ENCODE results near the gene PNKD.
"Not testable (repeated sequence)": the region's sequence is repeated elsewhere in the genome, so short reads cannot be mapped to it uniquely, and the experiment has no call there.

The PNKD gene

DNA sequence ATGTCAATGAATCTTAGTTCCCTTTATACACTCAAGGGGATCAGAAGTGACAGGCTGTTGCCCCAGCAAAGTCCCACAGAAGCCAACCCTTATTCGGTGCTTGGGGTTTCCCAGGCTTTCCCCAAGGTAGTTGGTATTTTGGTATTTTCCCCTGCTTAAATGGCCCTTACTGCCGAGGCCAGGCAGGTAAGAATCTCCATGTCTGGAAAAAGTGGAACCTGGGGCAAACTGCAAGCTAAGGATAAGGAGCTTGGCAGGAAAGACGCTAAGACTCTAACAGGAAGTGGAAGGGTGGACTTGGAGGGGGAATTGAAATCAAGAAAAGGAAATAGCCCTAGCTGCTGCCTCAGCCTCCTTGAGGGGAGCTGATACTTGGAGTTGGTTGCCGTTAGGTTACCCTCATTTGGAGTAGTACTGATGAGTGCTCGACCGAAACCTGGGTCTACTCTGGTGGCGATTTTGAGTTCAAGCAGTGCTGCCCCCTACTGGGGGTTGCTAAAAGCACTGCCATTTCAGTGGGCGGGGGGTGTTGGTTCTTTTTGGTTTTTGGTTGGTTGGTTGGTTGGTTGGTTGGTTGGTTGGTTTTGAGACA is 12.8 kb upstream of the PNKD start:
- DNase-seq = no peak

DNA sequence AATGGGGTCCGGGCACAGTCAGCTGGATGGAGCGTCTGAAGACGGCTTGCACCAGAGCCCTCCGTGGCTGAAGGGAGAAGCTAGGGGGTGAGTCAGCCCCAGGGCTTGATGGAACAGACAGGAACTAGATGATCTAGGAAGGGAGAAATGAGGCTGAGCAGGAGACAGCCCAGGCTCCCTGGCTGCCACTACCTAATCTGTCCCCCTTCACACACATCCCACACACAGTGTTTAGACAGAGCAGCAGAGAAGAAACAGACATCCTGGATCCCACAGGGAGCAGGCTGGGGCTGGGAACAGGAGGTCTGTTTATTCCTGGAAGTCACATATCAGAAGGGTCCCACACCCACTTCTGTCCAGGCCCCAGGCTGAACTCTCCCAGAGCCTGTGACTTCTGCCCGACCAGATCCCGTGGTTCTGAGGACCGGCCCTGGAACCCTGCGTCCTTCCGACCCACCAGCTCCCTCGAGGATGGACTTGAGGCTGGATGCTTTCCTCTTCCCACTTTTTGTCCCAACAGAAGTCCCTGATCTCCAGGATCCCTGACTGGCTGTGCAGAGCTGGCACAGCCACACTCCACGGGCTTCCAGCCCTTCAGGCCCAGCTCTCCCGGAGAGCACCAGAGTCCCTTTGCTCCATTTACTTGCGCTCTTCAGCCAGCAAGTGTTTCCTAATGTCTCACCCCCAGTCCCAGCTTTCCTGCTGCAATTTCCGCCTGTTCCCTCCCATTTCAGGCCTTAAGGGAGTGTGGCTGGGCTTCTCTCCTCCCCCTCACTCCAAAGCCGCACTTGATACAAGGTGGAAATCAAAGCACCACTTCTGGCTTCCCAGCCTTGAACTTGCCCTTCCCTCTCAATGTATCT is 11.0 kb upstream of the PNKD start:
- no peak for DNase-seq

DNA sequence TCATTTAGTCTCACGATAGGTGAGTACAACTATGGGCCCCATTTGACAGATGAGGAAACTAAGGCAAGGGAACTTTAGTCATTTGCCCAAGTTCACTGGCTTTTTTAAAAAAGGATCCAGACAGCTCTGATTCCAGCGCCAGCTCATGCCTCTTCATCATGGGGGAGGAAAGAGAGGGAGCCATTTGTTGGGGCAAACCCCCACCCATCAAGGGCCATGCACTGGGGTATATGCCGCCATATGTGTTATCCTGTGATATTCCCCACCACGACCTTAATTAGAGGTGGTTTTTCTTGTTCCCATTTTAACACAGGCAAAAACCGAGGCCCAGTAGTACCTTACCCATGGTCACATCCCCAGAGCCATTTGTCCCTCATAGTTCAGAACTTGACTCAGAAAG is 10.2 kb upstream of the PNKD start:
- DNase-seq = no peak

DNA sequence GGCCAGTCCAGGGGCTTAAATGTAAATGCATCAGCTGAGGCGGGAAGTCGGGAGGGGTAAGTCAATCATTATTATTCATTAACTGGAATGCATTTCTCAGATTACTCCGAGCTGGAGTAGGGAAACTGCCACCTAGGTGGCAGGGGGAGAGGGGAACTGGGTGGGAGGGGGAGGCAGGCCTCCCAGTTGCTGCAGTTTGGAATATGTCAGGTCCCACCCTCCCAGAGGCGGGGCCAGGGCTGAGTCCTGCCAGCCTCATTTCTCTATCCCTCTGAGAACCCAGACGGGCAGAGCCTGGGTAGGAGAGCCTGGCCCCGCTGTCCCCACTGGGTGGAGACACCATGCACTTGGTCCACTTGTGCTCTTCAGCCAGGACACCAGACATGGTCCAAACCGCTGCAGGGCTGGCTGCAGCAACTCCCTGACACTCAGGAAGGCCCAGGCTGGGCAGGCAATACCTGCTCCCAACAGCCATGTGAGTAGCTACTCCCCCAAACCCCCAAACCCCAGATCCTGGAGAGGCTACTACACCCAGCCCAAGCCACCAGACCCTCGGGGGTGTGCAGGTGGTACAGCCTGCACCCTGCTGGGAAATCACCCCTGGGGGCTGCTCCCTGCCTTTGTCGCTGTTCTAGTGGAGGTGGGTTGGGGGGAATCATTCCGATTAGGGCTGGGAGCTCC is 9.4 kb upstream of the PNKD start, which contains the start of gene GPBAR1:
Gene GPBAR1, plus strand, starts transcription at position 274 of the 681 bp plus-strand sequence. CDS start 1,710 bp downstream, outside the sequence.
- no peak for DNase-seq

DNA sequence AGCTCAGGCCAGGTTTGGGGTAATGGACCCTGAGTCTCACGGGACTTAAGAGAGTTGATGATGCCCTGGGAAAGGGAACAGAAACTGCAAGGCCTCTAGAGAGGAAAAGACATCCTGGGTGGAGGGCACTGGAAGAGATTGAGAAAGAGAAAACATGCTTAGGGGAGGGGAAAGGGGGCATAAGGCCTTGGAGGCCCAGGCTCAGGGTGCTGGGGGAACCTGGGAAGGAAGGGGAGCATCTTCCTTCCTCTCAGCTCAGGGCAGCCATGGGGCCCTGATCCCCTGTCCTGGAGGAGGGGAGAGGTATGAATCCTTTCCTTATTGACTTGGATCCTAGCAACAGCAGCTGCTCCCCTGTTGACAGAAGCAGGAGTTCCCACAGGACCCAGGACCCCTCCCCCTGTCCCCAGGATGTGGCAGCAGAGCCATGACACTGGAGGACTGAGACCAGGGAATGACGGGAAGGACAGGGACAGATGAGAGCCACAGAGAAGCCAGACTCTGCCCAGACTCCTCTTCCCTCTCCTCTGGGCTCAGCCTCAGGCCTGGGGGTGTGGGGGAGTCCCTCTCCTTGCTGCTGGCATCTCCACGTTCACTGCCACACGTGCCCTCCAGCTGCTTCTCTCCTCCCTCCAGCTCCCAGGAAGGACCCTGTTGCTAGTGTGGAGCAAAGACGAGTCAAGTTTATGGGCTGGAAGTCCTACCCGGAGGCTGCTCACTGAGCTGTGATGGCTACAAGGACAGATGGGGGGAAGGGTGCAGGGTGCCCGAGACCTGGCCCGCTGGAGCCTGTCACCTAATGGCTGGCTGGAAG is 8.7 kb upstream of the PNKD start:
- DNase-seq = peak; percentile 13

DNA sequence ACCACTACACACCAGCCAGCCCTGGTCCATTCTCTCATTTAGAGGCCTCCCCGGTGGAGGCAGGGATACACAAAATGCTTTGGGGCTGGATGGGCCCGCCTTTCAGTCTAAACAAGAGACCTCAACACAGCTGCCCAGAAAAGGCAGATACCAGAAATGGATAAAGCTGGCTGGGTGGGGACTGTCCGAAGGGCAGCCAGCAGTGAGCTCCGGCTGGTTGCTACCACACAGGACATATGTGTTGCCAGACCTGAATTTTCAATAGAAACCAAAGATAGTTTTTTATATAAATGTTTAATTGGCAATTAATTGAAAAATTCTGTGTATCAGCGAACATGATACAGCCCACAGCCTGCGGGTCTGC is 8.1 kb upstream of the PNKD start:
- DNase-seq = no peak

DNA sequence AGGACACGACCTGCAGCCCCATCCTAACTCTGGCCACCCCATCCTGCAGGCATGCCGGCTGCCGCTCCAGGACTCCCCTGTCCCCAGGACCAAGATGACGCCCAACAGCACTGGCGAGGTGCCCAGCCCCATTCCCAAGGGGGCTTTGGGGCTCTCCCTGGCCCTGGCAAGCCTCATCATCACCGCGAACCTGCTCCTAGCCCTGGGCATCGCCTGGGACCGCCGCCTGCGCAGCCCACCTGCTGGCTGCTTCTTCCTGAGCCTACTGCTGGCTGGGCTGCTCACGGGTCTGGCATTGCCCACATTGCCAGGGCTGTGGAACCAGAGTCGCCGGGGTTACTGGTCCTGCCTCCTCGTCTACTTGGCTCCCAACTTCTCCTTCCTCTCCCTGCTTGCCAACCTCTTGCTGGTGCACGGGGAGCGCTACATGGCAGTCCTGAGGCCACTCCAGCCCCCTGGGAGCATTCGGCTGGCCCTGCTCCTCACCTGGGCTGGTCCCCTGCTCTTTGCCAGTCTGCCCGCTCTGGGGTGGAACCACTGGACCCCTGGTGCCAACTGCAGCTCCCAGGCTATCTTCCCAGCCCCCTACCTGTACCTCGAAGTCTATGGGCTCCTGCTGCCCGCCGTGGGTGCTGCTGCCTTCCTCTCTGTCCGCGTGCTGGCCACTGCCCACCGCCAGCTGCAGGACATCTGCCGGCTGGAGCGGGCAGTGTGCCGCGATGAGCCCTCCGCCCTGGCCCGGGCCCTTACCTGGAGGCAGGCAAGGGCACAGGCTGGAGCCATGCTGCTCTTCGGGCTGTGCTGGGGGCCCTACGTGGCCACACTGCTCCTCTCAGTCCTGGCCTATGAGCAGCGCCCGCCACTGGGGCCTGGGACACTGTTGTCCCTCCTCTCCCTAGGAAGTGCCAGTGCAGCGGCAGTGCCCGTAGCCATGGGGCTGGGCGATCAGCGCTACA is 7.4 kb upstream of the PNKD start:
- DNase-seq = no peak

DNA sequence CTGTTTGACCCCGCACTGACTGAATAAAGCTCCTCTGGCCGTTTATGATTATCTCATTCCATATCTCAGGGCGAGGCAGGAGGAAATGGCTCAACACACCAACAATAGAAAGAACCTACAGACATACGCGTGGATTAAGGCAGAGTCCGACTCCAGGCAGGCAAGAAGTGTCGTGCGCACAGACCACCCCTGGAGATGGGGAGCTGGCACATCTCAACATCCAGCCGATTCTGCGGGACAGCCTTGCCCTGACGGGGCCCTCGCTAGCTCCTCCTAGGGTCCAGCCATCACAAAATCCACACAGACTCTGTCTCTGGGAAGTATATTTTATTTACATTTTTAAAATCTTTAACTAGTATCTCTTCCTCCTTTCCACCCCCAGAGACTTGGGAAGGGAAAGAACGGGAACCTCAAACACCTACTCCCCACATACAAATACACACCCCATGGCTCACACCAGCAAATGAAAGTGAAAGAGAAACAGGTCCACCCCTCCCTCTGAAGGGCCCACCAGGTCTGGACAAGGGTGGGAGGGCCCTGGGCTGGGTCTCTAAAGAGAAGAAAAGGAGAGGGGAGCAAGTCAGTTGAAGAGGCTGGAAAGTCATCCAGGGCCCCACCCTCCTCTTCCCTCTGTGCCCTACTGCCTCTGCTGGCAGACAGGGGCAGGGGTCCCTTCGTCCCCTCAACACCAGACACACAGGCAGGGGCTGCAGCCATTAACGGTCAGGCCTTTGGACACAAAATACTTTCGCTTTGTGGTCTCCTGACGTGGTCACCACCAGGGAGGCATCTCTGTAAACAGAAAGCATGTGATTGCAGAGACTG is 6.3 kb upstream of the PNKD start:
- no peak for DNase-seq

DNA sequence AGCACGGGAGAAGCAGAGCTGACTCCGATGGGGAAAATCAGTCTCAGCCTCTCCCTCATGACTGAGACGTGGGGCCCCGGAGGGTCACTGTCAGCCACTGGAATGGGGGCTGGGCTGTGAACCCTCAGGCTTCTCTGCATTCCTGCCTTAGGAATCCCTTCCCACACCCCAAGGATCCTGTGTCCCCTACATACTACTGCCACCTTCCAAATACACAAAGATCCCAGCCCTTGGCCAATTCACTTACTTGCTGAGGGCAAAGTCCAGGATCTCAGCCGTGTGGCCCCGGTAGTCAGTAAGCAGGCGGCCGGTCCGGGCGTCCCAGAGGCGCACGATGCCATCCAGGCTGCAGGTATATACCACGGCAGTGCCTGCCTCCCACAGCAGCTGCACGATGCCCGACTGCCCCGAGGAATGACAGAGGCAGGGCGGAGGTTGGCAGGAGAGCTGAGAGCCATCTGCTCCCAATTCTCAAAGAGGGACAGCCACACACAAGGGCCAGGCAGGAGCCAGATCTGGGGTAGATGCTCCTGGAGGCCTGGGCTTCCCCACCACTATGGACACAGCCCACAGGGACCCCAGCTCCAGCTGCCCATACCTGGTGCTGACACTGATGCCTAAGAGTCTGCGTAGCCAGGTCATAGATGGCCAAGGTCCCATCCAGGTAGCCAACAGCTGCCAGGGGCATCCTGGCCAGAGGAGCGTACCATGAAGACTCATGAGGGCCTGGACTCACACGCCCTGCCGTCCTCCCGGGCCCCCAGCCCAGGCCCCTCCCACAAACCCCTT is 5.4 kb upstream of the PNKD start:
- no peak for DNase-seq

DNA sequence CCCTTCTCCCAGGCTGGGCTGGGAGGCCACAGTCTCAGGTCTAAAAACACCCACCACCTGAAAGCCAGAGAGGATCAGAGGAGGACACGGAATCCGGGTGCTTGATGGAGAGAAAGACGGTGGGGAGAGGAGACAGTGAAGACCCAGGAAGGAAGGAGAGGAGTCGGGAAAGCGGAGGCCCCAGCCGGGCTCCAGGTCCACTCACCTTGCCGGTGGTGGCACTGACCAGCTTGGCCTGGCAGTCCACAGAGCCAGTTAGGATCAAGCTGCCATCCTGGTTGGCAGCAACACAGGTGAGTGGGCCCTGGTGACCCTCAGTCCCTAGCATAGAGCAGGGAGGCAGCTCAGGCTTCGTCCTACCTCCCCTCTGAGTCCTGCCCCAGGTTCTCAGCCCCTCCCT is 4.7 kb upstream of the PNKD start:
- no peak for DNase-seq

DNA sequence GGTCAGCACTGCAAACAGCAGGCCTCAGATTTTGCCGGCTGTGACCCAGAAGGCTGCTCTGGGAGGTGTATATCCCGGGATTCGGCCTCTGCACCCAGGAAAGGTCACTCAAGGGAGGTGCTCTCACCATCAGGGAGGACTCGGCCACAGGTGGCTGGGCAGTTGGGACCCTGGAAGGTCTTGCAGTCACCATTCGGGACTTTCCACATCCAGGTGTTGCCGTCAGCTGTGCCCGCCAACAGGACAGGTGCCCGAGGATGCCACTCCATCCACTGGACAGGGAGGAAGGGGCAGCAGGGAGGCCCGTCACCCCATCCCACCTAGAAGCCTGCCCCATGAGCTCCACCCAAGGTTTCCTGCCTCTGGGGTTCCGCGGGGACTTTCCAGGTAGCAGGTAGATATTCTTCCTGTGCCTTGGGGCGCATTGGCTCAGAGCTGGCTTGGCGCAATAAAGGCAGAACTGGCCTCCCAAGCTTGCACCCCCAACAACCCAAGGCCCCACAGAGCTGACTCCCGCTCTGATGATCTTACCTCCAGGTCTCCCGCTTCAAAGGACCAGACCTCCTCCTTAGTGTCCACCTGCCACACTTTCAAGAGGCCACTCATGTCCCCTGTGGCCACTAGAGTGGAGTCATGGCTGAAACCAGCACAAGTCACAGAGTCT is 3.9 kb upstream of the PNKD start:
- DNase-seq = no peak

DNA sequence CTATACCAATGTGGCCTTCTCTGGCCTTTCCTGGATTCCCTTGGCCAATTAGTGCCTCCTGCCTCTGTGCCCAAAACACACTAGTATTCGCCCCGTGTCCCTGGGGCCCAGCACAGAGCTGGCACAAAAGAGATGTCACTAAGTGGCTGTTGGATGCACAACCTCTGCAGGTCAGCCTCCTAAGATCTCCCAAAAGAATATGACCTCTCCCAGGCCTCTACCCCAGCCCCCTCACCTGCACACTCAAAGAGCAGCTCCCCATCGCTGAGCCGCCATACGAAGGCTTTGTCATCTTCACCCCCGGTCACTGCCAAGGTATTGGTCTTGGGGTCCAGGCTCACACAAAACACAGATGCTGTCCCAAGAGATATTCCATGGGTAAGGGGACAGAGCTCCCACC is 3.1 kb upstream of the PNKD start:
- DNase-seq = no peak

DNA sequence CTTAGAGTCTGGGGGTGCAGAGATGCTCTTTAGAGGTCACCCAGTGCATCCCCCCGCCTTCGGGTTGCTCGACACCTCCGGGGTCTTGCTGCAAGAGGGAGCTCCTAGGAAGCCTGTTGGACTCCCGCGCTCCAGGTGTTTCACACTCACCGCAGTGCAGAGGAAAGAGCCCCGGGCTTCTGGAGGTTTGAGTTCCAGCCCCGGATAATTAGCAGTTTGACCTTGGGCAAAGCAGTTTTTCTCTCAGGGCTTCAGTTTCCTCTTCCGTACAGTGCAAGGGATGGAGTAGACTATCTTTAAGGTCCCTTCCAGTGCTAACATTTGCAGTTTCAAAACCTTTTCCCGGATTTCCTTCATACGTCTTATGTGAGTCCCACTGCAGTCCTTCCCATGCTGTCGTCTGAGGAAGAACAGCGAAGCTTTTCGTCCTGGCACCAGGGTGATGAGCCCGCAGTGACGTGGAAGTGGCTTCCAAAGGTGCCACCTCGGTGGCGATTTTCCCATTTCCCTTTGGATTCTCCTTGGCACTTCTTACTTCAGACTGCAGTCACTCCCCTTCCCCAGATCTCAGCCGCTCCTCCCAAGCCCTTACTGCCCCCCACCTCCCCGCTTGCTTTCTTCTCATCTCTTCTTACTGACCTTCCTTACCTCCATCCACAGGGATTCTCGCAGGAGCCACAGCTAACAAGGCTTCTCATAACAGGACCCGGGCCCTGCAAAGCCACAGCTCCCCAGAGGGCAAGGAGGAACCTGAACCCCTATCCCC is 585 bp downstream of the PNKD start:
- DNase-seq = no peak

DNA sequence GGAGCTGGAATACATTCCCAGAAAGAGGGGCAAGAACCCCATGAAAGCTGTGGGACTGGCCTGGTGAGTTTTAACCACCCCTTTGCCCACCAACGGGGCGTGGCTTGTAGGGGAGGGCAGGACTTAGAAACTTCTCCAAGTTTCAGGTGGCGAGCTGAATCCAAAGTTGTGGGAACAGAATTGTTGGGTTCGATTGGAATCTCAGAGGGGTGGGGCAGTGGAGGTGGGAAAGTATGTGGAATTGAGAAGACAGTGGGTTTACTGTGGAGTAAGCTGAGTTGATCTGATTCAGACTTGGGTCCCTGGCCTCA is 1.1 kb downstream of the PNKD start:
- DNase-seq = no peak

DNA sequence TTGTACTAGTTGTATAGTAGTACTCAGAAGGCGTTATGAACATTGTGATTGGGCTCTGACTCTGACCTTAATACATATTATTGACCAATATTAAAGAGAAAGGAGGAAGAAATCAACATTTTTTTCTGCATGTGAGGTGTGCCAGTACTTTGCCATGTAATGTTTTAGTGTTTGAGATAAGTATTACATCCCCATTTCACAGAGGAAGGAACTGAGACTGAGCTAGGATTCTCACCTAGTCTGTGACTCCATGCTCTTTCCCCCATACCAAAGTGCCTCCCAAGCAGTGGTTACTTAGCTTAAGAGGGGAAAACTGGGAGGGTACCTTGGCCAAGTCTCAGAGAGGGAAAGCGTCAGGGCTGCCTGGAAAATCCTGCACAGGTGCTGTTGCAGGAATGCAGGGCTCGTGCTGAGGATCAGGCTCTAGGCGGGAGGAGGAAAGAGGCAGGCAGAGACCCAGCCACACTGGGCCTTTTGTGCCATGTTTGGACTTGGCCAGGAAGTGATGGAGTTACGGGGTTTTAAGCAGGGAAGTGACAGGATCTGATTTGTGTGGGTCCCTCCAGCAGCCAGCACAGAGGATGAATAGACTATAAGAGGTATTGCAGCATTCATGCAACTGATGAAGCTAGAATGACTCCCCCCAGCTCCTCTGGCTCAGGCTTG is 1.7 kb downstream of the PNKD start:
- no peak for DNase-seq

DNA sequence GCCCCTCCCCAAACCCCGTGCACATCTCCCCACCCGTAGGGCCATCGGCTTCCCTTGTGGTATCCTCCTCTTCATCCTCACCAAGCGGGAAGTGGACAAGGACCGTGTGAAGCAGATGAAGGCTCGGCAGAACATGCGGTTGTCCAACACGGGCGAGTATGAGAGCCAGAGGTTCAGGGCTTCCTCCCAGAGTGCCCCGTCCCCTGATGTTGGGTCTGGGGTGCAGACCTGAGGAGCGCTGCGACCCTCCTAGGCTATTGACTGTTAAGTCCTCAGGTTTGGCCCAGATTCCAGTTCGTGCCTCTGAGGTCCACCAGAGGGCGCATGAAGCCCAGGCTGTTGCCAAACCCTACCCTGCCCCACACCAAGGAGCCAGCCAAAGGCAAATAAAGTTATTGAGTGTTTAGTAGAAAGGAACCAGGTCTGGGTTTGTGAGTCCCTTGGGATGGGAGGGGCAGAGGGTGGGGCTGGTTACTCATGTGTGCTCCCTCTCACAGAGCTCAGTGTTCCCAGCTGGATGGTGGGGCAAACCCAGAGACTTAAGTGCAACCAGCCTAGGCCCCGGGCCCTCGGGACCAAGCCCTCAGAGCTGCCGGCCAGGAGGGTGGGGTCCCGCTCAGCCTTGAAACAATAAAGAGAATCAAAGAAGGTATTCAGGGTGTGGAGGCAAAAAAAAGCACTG is 2.4 kb downstream of the PNKD start:
- DNase-seq = peak; percentile 28

DNA sequence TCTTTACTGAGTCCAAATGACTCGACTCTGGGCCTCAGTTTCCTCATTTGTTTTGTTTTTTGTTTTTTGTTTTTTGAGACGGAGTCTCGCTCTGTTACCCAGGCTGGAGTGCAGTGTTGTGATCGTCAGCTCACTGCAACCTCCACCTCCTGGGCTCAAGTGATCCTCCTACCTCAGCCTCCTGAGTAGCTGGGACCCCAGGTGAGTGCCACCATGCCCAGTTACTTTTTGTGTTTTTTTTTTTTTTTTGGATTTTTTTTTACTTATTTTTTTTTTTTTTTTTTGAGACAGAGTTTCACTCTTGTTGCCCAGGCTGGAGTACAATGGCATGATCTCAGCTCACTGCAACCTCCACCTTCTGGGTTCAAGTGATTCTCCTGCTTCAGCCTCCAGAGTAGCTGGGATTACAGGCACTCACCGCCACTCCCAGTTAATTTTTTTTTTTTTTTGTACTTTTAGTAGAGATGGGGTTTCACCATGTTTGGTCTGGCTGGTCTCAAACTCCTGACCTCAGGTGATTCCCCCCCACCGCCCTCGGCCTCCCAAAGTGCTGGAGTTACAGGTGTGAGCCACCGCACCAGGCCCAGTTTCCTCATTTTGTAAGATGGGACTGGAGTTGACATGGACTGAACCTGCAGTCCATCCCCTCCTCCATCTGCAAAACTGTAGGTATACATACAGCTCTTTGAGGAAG is 3.0 kb downstream of the PNKD start:
- not testable (repeated sequence) for DNase-seq
